T-helper 1 cell treated with Interleukin-12 subunit alpha and Interleukin-12 subunit beta and Interleukin-4 antibody, amounts not matched to agents 30 μg/mL and 1 μg/mL, for 36 hours (primary cell): ENCODE data around the gene SYT13.
"Not testable (repeated sequence)": the region's sequence is repeated elsewhere in the genome, so short reads cannot be mapped to it uniquely, and the experiment has no call there.

Experiments
- H3K27ac Mint-ChIP-seq: one replicate; pipeline ENCODE4 v1.8.0; 2021; ENCODE audit warnings: mild to moderate bottlenecking, mixed read lengths
- H3K27me3 Mint-ChIP-seq: one replicate; pipeline ENCODE4 v1.8.0; 2021; ENCODE audit warnings: low read depth, mixed read lengths
- H3K36me3 Mint-ChIP-seq: one replicate; pipeline ENCODE4 v1.8.0; 2021; ENCODE audit warnings: low read depth, mixed read lengths
- H3K4me1 Mint-ChIP-seq: one replicate; pipeline ENCODE4 v1.8.0; 2021; ENCODE audit warnings: low read depth, mixed read lengths
- H3K4me3 Mint-ChIP-seq: one replicate; pipeline ENCODE4 v1.8.0; 2021; ENCODE audit warnings: mild to moderate bottlenecking, moderate library complexity, mixed read lengths
- H3K9me3 Mint-ChIP-seq: one replicate; pipeline ENCODE4 v1.8.0; 2021; ENCODE audit warnings: mixed read lengths

Gene SYT13

DNA sequence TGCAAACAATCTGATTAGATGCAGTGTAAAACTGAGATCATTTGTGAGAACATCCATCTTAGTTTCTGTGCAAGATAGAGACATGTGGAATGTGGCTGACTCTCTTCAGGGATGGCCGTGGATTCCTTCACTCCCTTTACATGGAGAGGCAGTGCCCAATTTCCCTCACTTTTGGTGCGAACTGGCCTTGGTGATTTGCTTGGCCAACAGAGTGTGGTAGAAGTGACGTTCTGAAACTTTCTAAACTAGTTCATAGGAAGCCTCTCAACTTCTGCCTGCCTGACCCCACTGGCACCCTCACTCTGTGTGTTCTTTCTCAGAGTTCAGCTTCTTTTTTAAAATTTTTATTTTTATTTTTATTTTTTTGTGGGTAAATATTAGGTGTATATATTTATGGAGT, 9.9 kb upstream of the SYT13 start:
- H3K27me3 Mint-ChIP-seq, result peaks cover 25% of the 10 kb centered on the region
- H3K4me3 Mint-ChIP-seq, result no peak overlapping the region

GRCh38 chr11:45294499-45294898, 8.4 kb upstream of the SYT13 start:
- H3K4me1 Mint-ChIP-seq, result no peaks in the 10 kb centered on the region
- H3K27me3 Mint-ChIP-seq, result peaks cover 35% of the 10 kb centered on the region
- H3K9me3 Mint-ChIP-seq, result no peaks in the 10 kb centered on the region
- H3K27ac Mint-ChIP-seq, result no peak overlapping the region
- H3K4me3 Mint-ChIP-seq, result no peak overlapping the region
- no peaks in the 10 kb centered on the region for H3K36me3 Mint-ChIP-seq

More for the DNA sequence above, 9.9 kb upstream of the SYT13 start:
- Mint-ChIP-seq H3K4me1 (no peaks in the 10 kb centered on the region), H3K9me3 (no peaks in the 10 kb centered on the region), H3K27ac (no peak overlapping the region), H3K36me3 (no peaks in the 10 kb centered on the region)

- peaks cover 32% of the 10 kb centered on the region for H3K27me3 Mint-ChIP-seq
- not testable (repeated sequence) for H3K9me3 Mint-ChIP-seq
Observed at GRCh38 chr11:45293566-45294192, 7.5 kb upstream of the SYT13 start.

GRCh38 chr11:45290586-45290985, 4.4 kb upstream of the SYT13 start:
- H3K27ac Mint-ChIP-seq, result no peak overlapping the region

More at GRCh38 chr11:45293566-45294192, 7.5 kb upstream of the SYT13 start:
- H3K27ac Mint-ChIP-seq, H3K36me3 Mint-ChIP-seq, H3K4me1 Mint-ChIP-seq, H3K4me3 Mint-ChIP-seq: not testable (repeated sequence)

GRCh38 chr11:45289369-45289768, 3.2 kb upstream of the SYT13 start:
- H3K27ac Mint-ChIP-seq, result no peak overlapping the region
- H3K9me3 Mint-ChIP-seq, result no peaks in the 10 kb centered on the region
- no peaks in the 10 kb centered on the region for H3K4me1 Mint-ChIP-seq
- peaks cover 55% of the 10 kb centered on the region for H3K27me3 Mint-ChIP-seq
- no peaks in the 10 kb centered on the region for H3K36me3 Mint-ChIP-seq
- no peak overlapping the region for H3K4me3 Mint-ChIP-seq

More at GRCh38 chr11:45290586-45290985, 4.4 kb upstream of the SYT13 start:
- no peaks in the 10 kb centered on the region for H3K36me3 Mint-ChIP-seq
- H3K9me3 Mint-ChIP-seq, result no peaks in the 10 kb centered on the region
- no peak overlapping the region for H3K4me3 Mint-ChIP-seq
- no peaks in the 10 kb centered on the region for H3K4me1 Mint-ChIP-seq
- H3K27me3 Mint-ChIP-seq, result peaks cover 49% of the 10 kb centered on the region

GRCh38 chr11:45288339-45288738, 2.2 kb upstream of the SYT13 start:
- no peak overlapping the region for H3K4me3 Mint-ChIP-seq
- no peaks in the 10 kb centered on the region for H3K36me3 Mint-ChIP-seq
- peaks cover 63% of the 10 kb centered on the region for H3K27me3 Mint-ChIP-seq
- H3K27ac Mint-ChIP-seq, result no peak overlapping the region
- no peaks in the 10 kb centered on the region for H3K4me1 Mint-ChIP-seq
- H3K9me3 Mint-ChIP-seq, result no peaks in the 10 kb centered on the region

DNA sequence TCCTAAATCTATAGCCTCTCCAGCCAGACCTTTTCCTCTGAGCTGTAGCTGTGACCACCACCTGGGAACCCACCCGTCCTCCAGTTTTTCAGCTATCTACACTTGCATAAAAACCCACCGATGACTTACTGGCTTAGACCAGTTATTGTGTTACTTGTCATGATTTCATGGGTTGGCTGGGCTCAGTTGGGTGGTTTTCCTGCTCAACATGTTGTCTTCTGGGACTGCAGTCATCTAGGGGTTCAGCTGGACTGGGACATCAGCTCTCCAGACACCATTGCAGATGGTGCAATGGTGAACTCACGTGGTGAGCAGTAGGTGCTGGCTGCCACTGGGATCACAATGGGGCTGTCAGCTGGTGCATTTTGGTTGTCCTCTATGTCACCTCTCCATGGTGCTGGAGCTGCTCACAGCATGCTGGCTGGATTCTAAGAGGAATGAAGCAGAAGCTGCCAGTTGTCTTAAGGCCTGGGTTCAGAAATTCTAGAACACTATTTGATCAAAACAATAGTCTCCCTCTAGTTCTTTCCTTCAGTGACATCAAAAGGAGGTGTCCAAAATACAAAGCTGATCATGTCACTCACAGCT, 1.3 kb upstream of the SYT13 start:
- Mint-ChIP-seq H3K27ac (no peak overlapping the region), H3K4me3 (no peak overlapping the region), H3K36me3 (no peaks in the 10 kb centered on the region), H3K27me3 (peaks cover 58% of the 10 kb centered on the region), H3K9me3 (no peaks in the 10 kb centered on the region), H3K4me1 (no peaks in the 10 kb centered on the region)

- no peak overlapping the region for H3K27ac Mint-ChIP-seq
- no peak overlapping the region for H3K4me3 Mint-ChIP-seq
- peaks cover 51% of the 10 kb centered on the region for H3K27me3 Mint-ChIP-seq
- no peaks in the 10 kb centered on the region for H3K36me3 Mint-ChIP-seq
- no peaks in the 10 kb centered on the region for H3K9me3 Mint-ChIP-seq
- no peaks in the 10 kb centered on the region for H3K4me1 Mint-ChIP-seq
Observed at GRCh38 chr11:45285250-45285828, 802 bp downstream of the SYT13 start.

- Mint-ChIP-seq H3K9me3 (peaks cover 6% of the 10 kb centered on the region), H3K27me3 (peaks cover 37% of the 10 kb centered on the region), H3K4me1 (no peaks in the 10 kb centered on the region), H3K4me3 (no peak overlapping the region), H3K27ac (no peak overlapping the region), H3K36me3 (no peaks in the 10 kb centered on the region)
Observed at GRCh38 chr11:45282081-45282480, 4.1 kb downstream of the SYT13 start.

DNA sequence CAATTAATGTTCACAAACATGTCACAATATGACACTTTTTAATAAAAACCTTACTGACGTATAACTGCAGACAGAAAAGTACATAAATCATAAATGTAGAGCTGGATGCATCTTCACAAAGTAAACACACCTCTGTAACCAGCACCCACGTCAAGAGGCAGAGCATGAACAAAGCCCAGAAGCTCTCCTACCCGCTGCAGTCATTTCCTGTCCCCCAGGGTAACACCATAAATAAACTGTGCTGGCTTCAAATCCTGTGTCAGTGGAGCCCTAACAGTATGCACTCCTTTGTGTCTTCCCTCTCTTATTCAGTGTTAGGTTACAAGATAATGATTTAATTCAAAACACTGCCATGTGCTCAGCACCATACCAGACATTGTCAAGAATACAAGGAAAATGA, 5.7 kb downstream of the SYT13 start:
- no peak overlapping the region for H3K27ac Mint-ChIP-seq
- peaks cover 31% of the 10 kb centered on the region for H3K27me3 Mint-ChIP-seq
- H3K9me3 Mint-ChIP-seq, result peaks cover 6% of the 10 kb centered on the region
- no peaks in the 10 kb centered on the region for H3K36me3 Mint-ChIP-seq
- H3K4me1 Mint-ChIP-seq, result no peaks in the 10 kb centered on the region
- no peak overlapping the region for H3K4me3 Mint-ChIP-seq

- no peak overlapping the region for H3K4me3 Mint-ChIP-seq
- H3K27ac Mint-ChIP-seq, result no peak overlapping the region
- H3K36me3 Mint-ChIP-seq, result no peaks in the 10 kb centered on the region
- H3K4me1 Mint-ChIP-seq, result no peaks in the 10 kb centered on the region
- peaks cover 33% of the 10 kb centered on the region for H3K27me3 Mint-ChIP-seq
- H3K9me3 Mint-ChIP-seq, result peaks cover 6% of the 10 kb centered on the region
Observed at GRCh38 chr11:45279645-45280044, 6.5 kb downstream of the SYT13 start.

- Mint-ChIP-seq H3K9me3 (peaks cover 6% of the 10 kb centered on the region), H3K27me3 (peaks cover 30% of the 10 kb centered on the region), H3K27ac (no peak overlapping the region), H3K4me3 (no peak overlapping the region), H3K4me1 (no peaks in the 10 kb centered on the region), H3K36me3 (no peaks in the 10 kb centered on the region)
Observed at GRCh38 chr11:45278714-45279113, 7.4 kb downstream of the SYT13 start.

- H3K27ac Mint-ChIP-seq, result no peak overlapping the region
- H3K9me3 Mint-ChIP-seq, result peaks cover 6% of the 10 kb centered on the region
- no peaks in the 10 kb centered on the region for H3K36me3 Mint-ChIP-seq
- peaks cover 42% of the 10 kb centered on the region for H3K27me3 Mint-ChIP-seq
- no peak overlapping the region for H3K4me3 Mint-ChIP-seq
- H3K4me1 Mint-ChIP-seq, result no peaks in the 10 kb centered on the region
Observed at GRCh38 chr11:45275828-45276227, 10.3 kb downstream of the SYT13 start.

- Mint-ChIP-seq H3K27me3 (peaks cover 50% of the 10 kb centered on the region), H3K27ac (no peak overlapping the region), H3K4me3 (no peak overlapping the region), H3K36me3 (no peaks in the 10 kb centered on the region), H3K4me1 (no peaks in the 10 kb centered on the region), H3K9me3 (no peaks in the 10 kb centered on the region)
Observed at GRCh38 chr11:45274206-45274605, 11.9 kb downstream of the SYT13 start.

DNA sequence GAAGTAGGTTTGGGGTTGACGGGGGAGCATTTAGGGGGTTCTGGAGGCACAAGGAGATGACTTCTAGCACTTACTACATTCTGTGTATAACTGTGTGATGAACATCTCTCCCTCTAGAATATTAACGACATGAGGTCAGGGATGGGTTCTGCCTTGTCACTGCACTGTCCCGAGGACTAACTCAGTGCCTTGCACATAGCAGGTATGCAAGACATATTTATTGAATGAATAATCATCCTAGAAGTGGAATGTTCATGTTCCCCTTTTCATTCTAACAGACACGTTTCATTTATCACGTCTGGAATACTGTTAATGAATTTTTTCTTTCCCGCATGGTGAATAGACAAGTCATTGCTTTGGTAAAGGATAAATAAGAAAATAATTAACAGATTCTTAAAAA, 12.6 kb downstream of the SYT13 start:
- no peaks in the 10 kb centered on the region for H3K36me3 Mint-ChIP-seq
- H3K4me1 Mint-ChIP-seq, result no peaks in the 10 kb centered on the region
- no peak overlapping the region for H3K27ac Mint-ChIP-seq
- no peak overlapping the region for H3K4me3 Mint-ChIP-seq
- no peaks in the 10 kb centered on the region for H3K9me3 Mint-ChIP-seq
- H3K27me3 Mint-ChIP-seq, result peaks cover 55% of the 10 kb centered on the region
